Right lobe of liver (tissue), 4 donors: ENCODE data around the gene ROMO1.

Experiments
- POLR2A ChIP-seq: fragments of 450-650 bp; IDR thresholded peaks from one replicate; pipeline ENCODE4 v1.6.1; 2017; ENCODE audit warnings: antibody characterized with exemption, mild to moderate bottlenecking
- TF ChIP-seq, protein P1 (sequence below), 4 donors: fragments of 200-600 bp in 3 of 4; fragments of 450-650 bp in 1 of 4; IDR thresholded peaks; one replicate each; pipeline versions ENCODE4 v1.5.1 to v1.8.0; 2016 to 2022; ENCODE audit warnings: antibody characterized with exemption in 4 of 4, mild to moderate bottlenecking in 2 of 4
- donor health status: DM: no; HTN: no; CAD: no.
- donor health status: DM: no; HTN: no; CAD: no.
- donor health status: DM: no; HTN: yes; CAD: no.

DNA sequence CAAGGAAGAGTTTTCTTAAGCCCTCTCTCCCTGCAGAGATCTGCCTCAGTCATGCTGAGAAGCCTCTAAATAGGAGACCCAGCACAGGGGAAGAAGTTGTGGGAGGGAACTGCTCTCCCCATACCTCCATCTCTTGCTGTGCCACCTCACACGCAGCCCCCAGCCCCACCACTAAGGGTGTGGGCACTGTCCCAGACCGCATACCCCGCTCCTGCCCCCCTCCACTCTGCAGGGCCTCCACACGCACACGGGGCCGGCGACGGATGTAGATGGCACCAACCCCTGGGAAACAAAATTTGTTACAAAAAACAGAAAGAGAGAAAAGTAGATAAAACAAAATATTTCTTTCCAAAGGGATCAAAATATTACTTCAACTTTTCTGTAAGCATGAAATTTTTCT lies 24.3 kb upstream of the ROMO1 start:
- TF ChIP-seq, protein P1, sequence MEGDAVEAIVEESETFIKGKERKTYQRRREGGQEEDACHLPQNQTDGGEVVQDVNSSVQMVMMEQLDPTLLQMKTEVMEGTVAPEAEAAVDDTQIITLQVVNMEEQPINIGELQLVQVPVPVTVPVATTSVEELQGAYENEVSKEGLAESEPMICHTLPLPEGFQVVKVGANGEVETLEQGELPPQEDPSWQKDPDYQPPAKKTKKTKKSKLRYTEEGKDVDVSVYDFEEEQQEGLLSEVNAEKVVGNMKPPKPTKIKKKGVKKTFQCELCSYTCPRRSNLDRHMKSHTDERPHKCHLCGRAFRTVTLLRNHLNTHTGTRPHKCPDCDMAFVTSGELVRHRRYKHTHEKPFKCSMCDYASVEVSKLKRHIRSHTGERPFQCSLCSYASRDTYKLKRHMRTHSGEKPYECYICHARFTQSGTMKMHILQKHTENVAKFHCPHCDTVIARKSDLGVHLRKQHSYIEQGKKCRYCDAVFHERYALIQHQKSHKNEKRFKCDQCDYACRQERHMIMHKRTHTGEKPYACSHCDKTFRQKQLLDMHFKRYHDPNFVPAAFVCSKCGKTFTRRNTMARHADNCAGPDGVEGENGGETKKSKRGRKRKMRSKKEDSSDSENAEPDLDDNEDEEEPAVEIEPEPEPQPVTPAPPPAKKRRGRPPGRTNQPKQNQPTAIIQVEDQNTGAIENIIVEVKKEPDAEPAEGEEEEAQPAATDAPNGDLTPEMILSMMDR (IDR thresholded peaks at IDR 0.05) = no peak
- TF ChIP-seq POLR2A = no peak
